Measurements from ENCODE around the gene DPEP1.

DNA sequence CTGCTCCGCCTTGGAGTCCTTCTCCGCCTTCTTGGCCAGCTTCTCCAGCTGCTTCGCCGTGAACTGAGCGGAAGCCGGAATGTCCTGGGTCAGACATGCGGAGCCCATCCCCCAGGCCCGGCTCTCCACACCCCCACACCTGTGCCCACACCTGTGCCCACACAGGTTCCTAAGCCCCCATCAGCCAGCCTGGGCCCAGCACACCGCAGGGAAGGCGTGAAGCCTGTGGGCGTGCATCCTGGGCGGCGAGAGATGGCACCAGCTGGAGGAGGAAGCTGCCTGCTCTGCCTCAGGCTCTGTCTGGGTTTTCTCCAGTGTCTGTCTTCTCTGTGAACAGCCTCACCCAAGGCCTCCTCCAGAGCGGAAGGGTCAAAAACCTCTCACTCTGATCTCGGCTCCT lies 38.1 kb downstream of the DPEP1 start:
- TF ChIP-seq GATA2 (IDR thresholded peaks at IDR 0.05; ENCODE audit: low read depth, low read length) (no peak), GATA3 (IDR thresholded peaks at IDR 0.05; ENCODE audit: low read depth, low read length) (no peak)
